CD4-positive, alpha-beta T cell treated with Interleukin-6 for 4 hours (primary cell): ENCODE measurements around the gene SCUBE1.
"Not testable (repeated sequence)": the region's sequence is repeated elsewhere in the genome, so short reads cannot be mapped to it uniquely, and the experiment has no call there.

ENCODE experiments used
- DNase-seq: peaks from one replicate; pipeline ENCODE4 v3.0.0-alpha.2; 2020; ENCODE audit warnings: mixed read lengths

SCUBE1 gene

GRCh38 chr22:43355688-43356087 lies 12.5 kb upstream of the SCUBE1 start:
- not testable (repeated sequence) for DNase-seq

- no peak for DNase-seq
Observed at GRCh38 chr22:43351966-43352345, 8.8 kb upstream of the SCUBE1 start.

GRCh38 chr22:43349636-43350035 lies 6.5 kb upstream of the SCUBE1 start:
- DNase-seq = no peak

DNA sequence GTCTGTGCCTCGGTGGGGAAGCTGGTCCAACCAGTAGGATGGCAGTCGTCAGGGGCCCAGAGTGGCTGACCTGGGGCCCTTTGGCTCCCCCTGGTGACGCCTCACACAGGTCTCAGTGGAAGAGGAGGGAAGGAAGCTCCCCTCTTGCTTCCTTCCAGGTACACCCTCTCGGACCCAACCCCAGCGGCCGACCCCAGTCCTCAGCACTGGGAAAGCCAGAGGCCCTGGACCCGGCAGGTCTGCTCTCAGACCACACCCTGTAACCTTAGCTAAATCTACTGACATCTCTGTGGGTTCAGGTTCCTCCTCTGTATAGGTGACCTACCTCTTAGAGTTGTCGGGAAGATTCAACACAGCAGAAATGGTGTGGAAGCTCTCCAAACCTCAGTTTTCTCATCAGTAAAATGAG lies 3.4 kb upstream of the SCUBE1 start:
- peak; percentile 74 for DNase-seq

DNA sequence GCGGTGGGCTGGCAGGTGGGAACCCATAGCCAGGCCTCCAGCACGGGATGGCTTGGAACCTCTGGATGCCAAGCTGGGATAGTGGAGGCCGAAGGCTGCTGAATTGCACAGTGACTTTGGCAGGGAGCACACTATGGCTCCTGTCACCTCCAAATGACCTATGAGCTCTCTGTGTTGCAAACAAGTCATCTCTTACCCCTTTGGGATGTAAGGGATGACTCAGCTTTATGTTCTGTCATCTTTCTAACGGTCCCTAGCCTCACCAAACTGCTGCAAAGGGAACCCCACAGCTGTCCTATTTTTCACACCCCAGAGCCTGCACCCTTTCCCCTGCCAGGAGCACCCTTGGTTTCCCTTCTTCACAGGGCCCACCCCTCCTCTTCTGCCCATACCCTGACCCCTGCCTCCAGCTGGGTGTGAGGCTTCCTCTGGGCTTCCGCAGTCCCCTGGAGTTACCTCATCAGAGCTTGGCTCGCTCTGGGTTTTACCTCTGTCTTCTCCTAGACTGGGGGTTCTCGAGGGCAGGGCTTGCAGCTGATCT lies 2.7 kb upstream of the SCUBE1 start:
- no peak for DNase-seq

- no peak for DNase-seq
Observed at GRCh38 chr22:43345356-43345755, 2.2 kb upstream of the SCUBE1 start.

DNA sequence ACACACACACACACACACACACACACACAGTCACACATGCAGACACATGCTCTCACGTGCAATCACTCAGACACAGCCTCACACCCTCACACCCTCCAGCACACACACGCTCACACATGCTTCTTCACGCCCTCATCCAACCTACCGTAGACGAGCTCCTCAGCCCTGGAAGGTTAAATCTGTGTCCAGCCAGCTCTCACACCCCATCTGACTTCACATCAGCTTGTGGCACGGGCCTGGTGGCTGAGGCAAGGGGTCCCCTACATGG lies 1.3 kb upstream of the SCUBE1 start:
- no peak for DNase-seq

DNA sequence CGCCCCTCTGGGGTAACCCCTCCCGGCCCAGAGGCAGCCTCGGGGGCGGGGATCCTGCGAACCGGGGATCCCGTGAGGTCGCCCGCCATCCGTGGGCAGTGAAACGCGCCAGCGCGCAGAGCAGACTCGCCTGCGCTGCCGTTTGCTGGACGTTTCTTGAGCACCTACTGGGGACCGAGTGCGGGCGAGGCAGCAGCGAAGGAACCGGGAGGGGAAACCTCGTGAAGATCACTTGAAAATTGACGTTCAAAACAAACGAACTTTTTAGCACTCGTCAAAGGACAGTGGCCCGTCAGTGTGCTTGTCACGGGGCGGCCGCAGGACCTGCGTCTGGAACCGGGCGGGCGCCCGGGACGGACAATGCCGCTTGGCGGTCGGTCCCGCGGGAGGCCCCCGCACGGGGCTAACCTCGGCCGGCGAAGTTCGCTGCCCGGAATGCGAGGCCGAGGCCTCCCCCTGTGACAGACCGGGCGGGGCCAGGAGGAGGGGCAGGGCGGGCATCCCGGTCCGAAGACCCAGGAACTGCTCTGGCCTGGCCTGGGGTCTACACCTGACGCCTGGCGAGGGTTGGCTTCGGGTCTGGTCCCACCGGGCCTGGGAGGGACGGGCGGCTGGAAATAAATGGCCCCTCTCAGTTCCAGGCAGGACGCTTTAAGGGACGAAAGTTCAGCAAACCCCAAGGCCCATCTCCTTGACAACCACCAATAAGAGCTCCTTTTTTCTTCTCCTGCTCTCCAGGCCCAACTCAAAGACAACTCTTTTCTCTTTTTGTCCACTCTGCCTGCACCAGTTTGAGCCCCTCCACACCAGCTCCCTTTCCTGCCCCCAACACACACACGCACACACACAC lies 723 bp upstream of the SCUBE1 start:
- DNase-seq = no peak

DNA sequence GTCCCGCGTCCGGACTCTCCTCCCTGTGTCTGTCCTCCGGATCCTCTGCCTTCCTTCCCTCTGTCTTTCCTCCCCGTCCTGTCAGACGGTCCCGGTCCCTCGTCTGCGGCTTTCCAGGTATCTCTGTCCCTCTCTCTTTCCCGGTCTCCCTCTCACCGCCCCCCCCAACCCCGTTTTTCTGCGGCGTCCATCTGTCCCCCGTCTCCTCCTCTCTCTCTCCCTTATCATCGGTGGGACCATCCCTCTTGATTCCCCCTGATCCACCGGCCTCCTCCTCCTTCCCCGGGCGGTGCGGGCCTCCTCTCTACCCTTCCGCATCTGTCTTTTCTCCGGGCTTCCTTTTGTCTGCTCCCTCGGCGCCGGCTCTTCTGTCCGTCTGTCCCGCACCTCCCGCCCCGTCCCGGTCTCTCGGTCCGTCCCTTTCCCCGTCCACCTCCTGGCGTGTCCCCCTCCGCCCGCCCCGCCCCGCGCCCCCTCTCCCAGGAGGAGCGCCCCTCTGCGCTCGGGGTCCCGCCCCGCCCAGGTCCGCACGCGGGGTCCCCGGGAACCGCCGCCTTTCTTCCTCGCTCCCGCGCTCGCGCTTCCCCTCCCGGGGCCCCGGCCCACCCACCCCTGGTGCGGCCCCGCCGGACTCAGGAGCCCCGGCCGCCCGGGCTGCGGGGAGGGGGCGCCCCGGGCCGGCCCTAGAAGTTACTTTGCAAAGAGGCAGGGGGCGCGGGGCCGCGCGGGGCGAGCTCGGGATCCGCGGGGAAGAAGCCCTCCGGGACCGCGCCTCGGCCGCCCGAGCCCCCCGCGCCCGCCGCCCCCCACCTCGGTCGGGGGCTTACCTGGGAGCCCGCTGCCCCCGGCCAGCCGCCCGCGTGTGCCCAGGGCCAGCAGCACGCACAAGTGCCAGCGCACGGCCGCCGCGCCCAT lies 568 bp downstream of the SCUBE1 start:
- no peak for DNase-seq

DNA sequence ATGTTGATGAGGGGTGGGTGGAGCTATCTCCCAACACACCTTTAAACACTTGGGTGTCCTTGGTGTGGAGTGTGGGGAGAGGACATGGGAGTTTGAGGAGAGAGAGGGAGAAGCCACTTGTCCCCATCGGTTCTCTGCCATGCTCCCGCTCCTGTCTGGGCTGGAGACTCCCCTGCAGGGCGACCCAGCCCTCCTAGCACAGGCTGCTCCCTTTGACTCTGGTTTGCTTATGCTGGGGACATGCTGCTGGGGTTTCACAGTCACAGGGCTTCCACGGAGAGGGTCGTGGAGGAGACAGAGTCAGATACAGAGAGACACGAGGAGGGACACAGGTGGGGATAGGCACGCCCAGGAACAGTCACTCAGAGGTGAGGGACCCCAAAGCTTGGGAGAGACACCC lies 1.6 kb downstream of the SCUBE1 start:
- DNase-seq = no peak

DNA sequence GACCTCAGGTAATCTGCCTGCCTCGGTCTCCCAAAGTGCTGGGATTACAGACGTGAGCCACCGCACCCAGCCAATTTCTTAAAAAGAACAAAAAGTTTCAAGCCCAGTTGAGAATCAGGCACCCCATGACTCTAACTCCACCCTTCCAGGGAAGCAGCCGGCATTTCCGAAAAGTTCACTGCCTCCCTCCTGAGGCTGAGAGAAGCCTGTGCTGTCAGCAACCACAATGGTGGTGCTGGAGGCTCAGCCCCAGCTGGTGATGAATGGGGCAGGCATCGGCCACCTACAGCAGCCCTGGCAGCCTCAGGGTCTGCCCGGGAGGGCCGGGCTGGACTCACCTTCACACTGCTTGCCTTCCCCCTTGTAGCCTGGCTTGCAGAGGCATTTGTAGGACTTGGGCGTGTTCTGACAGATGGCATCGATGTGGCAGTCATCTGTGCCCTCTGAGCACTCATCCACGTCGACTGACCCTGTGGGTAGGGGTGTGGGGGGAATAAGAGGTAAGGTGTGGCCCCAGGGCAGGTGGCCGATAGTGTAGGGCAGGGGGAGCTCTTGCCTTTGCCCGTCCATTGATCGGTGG lies 4.3 kb downstream of the SCUBE1 start:
- DNase-seq = no peak

DNA sequence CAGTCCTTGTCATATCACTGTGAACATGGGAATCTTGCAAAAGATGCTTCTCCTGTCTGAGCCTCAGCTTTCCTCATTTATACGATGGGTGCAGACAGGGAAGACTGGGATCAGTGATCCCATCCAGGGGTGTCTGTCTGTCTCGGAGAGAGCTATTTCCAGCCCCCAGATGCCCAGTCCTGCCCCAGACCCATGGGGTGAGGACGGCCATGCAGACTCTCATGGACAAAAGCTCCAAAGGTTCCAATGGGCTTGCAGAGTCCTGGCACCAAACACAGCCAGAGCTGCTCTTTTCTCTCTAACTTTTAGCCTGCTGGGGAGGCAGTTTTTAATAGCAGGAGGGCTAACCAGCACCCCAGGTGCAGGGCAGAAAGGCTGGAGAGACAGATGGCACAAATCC lies 5.2 kb downstream of the SCUBE1 start:
- DNase-seq = no peak

GRCh38 chr22:43337385-43337784 lies 5.8 kb downstream of the SCUBE1 start:
- no peak for DNase-seq

- no peak for DNase-seq
Observed at GRCh38 chr22:43334378-43334777, 8.8 kb downstream of the SCUBE1 start.

- no peak for DNase-seq
Observed at GRCh38 chr22:43333978-43334377, 9.2 kb downstream of the SCUBE1 start.

DNA sequence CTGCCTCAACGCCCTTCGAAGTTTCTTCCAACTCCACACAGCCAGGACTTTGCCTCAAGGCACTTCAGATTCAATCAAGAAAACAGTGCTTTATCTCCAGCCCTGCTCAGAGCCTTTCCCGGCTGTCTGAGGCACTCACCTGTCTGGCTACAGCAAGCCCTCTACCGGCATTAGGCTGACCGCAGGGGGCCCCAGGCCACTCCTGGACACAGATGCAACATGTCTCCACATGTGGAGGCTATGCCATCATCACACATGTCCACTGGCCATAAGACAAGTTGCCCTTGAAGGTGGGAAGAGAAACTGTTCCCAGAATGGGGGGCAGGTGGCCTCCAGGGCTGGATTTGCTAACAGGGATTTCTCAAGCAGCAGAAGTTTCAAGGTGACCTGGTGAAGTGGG lies 10.0 kb downstream of the SCUBE1 start:
- DNase-seq = no peak

GRCh38 chr22:43331698-43332097 lies 11.5 kb downstream of the SCUBE1 start:
- no peak for DNase-seq

- DNase-seq = no peak
Observed at GRCh38 chr22:43331069-43331451, 12.1 kb downstream of the SCUBE1 start.

DNA sequence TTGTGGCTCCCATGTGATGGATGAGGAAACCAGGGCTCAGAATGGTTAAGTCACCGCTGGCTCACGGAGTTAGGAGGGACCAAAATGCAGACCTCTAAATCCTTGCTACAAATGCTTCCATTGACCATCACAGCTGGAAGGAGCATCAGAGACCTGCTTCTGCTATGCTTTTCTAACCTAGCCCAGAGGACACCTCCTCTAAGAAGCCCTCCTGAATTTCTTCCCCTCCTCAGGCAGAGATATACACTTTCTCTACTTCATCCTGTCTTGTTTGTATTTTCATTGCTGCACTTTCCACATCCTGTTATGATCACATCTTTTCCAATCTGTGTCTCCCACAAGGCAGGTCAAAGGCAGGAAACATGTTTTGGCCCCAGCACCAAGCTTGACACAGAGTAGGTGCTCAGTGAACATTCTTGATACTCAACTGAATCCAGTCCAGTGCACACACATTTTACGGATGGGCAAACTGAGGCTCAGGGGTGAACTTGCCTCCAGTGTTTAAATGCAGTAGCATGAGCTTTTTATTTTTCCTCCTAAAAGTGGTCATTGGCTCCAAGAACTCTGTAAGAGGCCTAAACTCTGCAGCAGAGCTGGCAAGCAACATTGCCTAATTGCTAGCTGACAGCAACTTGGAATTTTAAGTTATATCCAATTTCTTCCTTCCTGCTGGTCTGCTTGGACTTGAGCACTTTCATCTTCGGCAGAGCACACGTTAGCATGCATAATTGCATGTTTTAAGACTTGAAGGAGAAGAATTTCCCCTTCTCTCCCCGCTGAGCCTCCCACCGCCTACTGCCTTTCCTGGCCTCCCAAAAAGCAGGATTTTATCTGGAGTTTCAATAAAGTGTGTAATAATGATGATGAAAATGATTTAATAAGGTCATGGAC lies 12.7 kb downstream of the SCUBE1 start:
- no peak for DNase-seq

GRCh38 chr22:43329061-43329460 lies 14.1 kb downstream of the SCUBE1 start:
- DNase-seq = no peak

GRCh38 chr22:43327157-43327438 lies 16.1 kb downstream of the SCUBE1 start:
- no peak for DNase-seq

GRCh38 chr22:43326331-43327156 lies 16.6 kb downstream of the SCUBE1 start:
- DNase-seq = no peak
